GM12891 (cell line): ENCODE data around the gene RITA1.

ENCODE experiments used
- POLR2A ChIP-seq: IDR thresholded peaks from 2 replicates; pipeline ENCODE4 v1.6.1; 2011; ENCODE audit warnings: low read depth, low read length, control low read depth
- POLR2AphosphoS5 ChIP-seq: IDR thresholded peaks from 2 replicates; pipeline ENCODE4 v1.6.1; 2011; ENCODE audit warnings: low read depth, low read length, control low read depth

DNA sequence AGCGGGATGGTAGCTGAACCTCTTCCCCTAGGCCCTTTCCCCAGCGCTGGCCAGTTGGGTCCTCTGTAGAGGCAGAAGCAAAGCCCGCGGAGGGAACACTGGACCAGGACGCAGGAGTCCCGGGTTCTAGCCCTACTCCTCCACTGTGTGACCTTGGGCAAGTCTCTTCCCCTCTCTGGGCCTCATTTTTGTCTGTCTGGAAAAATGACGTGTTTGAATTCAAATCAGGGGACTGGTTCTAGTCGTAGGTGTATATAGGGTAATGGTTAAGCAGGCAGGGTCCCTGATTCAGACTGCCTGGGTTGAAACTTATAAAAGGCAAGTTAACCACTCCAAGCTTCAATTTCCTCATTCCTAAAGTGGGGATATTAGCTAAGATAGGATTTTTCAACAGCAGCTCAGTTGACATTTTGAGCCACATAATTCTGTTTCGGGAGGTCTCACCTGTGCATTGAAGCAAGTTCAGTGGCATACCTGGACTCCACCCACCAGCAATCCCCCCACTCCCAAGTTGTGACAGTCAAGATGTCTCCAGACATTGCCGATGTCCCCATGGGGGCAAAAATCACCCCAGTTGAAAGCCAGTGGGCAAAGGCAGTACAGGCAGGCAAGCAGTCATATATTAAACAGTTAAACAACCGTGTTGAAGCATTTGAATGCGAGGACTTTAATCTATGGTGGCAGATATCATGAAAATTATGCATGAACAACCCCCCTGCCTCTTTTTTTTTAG lies 36.6 kb downstream of the RITA1 start:
- TF ChIP-seq POLR2AphosphoS5 (no peak; the same call in 1 of the 2 replicates), POLR2A (no peak)
